Tibial artery (tissue), 4 donors: Measurements from ENCODE around the gene ADRM1.

ENCODE experiments used
- DNase-seq, 2 donors: peaks; one replicate each; pipeline ENCODE4 v3.0.0-alpha.2; 2019
- H3K27ac ChIP-seq, 2 donors: fragments of 200-600 bp; sonication (generic) in 1 of 2; 1 replicate in 1 of 2; 2 replicates in 1 of 2; pipeline ENCODE4 v1.5.1; 2018 to 2019; ENCODE audit warnings: mild to moderate bottlenecking in 1 of 2
- H3K27me3 ChIP-seq, 2 donors: fragments of 200-600 bp; sonication (generic) in 1 of 2; one replicate each; pipeline versions ENCODE4 v1.5.1 to v1.6.0; 2016 to 2019
- H3K36me3 ChIP-seq, 3 donors: fragments of 200-600 bp; sonication (generic) in 2 of 3; one replicate each; pipeline ENCODE4 v1.5.1; 2016 to 2019; ENCODE audit warnings: mild to moderate bottlenecking in 2 of 3
- H3K4me1 ChIP-seq, 4 donors: fragments of 200-600 bp; sonication (generic) in 2 of 4; 1 replicate in 3 of 4; 2 replicates in 1 of 4; pipeline ENCODE4 v1.5.1; 2016 to 2019
- H3K4me3 ChIP-seq, 2 donors: fragments of 200-600 bp; sonication (generic) in 1 of 2; 1 replicate in 1 of 2; 2 replicates in 1 of 2; pipeline ENCODE4 v1.5.1; 2018 to 2019; ENCODE audit warnings: mild to moderate bottlenecking in 2 of 2
- H3K9me3 ChIP-seq, 3 donors: fragments of 200-600 bp; sonication (generic) in 1 of 3; one replicate each; pipeline ENCODE4 v1.5.1; 2016 to 2019
- CTCF ChIP-seq, 2 experiments: fragments of 200-600 bp in 1 of 2; fragments of 450-650 bp in 1 of 2; IDR thresholded peaks; one replicate each; pipeline ENCODE4 v1.5.1; 2017 to 2019; ENCODE audit warnings: antibody characterized with exemption in 2 of 2, mild to moderate bottlenecking in 1 of 2, moderate library complexity in 1 of 2
- intact Hi-C: fragments of 100-400 bp; cut with DNase I; formaldehyde crosslinking; loops from one replicate; pipeline ENCODE4 v1.15.0; 2023; ENCODE audit warnings: low total_unique reads

The ADRM1 gene

GRCh38 chr20:62306414-62307187, 3.8 kb downstream of the ADRM1 start:
- Histone ChIP-seq H3K4me1 (peaks cover 11 to 32% (median 22%) of the 10 kb centered on the region in 4 donors), H3K27me3 (no peaks in the 10 kb centered on the region), H3K4me3 (no peak overlapping the region), H3K27ac (no peak overlapping the region), H3K9me3 (no peaks in the 10 kb centered on the region), H3K36me3 (peaks cover 55 to 79% (median 68%) of the 10 kb centered on the region in 3 donors)
- intact Hi-C loops = no loop called here
- no peak for TF ChIP-seq CTCF (IDR thresholded peaks at IDR 0.05)
- DNase-seq = no peak

GRCh38 chr20:62307226-62308101, 4.7 kb downstream of the ADRM1 start:
- Histone ChIP-seq H3K27ac (no peak overlapping the region), H3K27me3 (no peaks in the 10 kb centered on the region), H3K4me1 (peaks cover 11 to 27% (median 22%) of the 10 kb centered on the region in 4 donors), H3K36me3 (peaks cover 63 to 87% (median 76%) of the 10 kb centered on the region in 3 donors), H3K4me3 (no peak overlapping the region), H3K9me3 (no peaks in the 10 kb centered on the region)
- DNase-seq = no peak
- intact Hi-C loops = no loop called here
- no peak for TF ChIP-seq CTCF (IDR thresholded peaks at IDR 0.05)

DNA sequence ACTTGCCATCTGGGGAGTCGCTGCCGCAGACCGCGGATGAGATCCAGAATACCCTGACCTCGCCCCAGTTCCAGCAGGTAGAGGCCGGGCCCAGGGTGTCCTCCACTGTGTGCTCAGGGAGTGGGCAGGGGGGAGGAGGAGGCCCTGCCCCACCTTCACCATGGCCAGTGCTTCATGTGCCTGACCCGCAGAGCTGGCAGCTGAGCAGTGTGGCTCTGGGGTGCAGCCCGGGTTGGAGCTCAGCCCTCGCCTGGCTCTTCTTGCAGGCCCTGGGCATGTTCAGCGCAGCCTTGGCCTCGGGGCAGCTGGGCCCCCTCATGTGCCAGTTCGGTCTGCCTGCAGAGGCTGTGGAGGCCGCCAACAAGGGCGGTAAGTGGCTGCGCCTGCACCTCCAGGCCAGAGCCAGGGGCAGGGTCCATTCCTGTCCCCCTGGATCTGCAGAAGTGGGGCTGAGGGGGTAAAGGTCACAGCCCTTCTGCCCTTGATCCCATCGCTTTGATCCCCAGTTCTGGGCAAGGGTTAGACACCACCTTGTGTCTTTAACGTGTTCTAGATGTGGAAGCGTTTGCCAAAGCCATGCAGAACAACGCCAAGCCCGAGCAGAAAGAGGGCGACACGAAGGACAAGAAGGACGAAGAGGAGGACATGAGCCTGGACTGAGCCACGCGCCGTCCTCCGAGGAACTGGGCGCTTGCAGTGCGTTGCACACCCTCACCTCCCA, 5.5 kb downstream of the ADRM1 start:
- no peaks in the 10 kb centered on the region for H3K27me3 ChIP-seq
- H3K27ac ChIP-seq = no peak overlapping the region
- H3K36me3 ChIP-seq = peaks cover 71 to 95% (median 84%) of the 10 kb centered on the region in 3 donors
- intact Hi-C loops = no loop called here
- H3K4me3 ChIP-seq = no peak overlapping the region
- H3K4me1 ChIP-seq = peaks cover 11 to 26% (median 22%) of the 10 kb centered on the region in 4 donors
- no peaks in the 10 kb centered on the region for H3K9me3 ChIP-seq
- DNase-seq = no peak
- no peak for TF ChIP-seq CTCF (IDR thresholded peaks at IDR 0.05)

- Histone ChIP-seq H3K27me3 (no peaks in the 10 kb centered on the region), H3K9me3 (no peaks in the 10 kb centered on the region), H3K36me3 (peaks cover 76 to 99% (median 91%) of the 10 kb centered on the region in 3 donors), H3K27ac (no peak overlapping the region), H3K4me3 (no peak overlapping the region), H3K4me1 (peaks cover under 1 to 18% (median 12%) of the 10 kb centered on the region in 4 donors)
- DNase-seq = no peak
- intact Hi-C loops = no loop called here
- no peak for TF ChIP-seq CTCF (IDR thresholded peaks at IDR 0.05)
These were observed 6.6 kb downstream of the ADRM1 start for GRCh38 chr20:62309198-62309944.
